Cortex of kidney (tissue), 1 donor: ENCODE data around the gene KDM5B.
"Not testable (repeated sequence)": the region's sequence is repeated elsewhere in the genome, so short reads cannot be mapped to it uniquely, and the experiment has no call there.

ENCODE experiments used
- DNase-seq: peaks from one replicate; lab custom pipeline; 2025; lab: John Stamatoyannopoulos, UW

The KDM5B gene

DNA sequence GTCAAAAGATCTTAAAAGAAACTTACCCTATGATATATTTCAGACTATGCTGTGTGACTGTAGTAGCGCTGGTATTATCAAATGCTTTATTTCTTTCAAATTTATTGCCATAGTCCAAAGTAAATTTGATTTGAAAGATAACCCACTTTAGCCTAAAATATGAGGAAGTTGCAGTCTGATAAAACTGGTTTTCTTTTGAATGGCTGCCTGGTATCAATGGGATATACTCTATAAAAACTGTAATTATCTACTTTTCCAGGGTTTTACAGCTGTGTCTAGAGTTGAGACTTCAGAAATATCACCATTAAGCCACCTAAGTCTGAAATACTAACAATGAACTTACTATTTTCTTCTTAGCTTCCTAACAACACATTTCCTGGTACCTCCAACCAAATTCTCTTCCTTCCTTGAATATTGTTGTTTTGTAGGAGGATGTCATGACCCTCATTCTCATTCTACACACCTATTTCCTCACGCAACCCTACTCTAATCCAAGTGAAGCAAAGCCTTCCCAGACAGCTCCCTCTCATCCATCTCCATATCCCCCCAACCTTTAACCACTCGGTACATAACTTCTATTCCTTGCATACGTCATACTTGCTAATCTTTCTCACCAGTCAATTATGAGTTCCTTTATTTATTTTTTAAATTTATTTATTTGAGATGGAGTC, 17.0 kb downstream of the KDM5B start:
- DNase-seq = no peak

DNA sequence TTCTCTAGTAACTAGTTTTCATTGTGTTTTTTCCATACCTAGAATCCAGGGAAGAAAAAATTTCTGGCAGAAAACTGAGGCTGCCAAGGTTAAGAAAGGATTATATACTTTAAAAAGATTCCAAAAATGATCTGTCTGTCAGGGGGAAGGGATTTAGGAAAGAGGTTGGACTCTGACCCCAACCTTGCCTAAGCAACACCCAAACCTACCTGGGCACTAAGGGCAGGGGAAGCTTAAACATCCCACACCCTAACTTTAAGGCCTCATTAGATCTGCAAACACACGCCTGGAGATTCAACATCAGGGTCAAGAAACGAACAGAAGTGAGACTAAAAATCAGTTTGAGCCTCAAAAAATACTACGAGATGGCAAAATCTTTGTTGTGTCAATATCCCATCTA, 19.4 kb downstream of the KDM5B start:
- DNase-seq = no peak

DNA sequence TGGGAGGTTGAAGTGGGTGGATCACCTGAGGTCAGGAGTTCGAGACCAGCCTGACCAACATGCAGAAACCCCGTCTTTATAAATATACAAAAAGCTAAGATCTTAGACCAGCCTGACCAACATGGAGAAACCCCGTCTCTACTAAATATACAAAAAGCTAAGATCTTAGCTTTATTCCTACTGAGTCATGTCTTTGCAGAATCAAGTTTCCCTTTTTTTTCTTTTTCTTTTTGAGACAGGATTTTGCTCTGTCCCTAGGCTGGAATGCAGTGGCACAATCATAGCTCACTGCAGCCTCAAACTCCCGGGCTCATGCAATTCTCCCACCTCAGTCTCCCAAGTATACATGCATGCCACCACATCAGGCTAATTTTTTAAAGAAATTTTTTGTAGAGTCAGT, 21.4 kb downstream of the KDM5B start:
- DNase-seq = no peak

GRCh38 chr1:202781180-202781579, 27.0 kb downstream of the KDM5B start:
- no peak for DNase-seq

DNA sequence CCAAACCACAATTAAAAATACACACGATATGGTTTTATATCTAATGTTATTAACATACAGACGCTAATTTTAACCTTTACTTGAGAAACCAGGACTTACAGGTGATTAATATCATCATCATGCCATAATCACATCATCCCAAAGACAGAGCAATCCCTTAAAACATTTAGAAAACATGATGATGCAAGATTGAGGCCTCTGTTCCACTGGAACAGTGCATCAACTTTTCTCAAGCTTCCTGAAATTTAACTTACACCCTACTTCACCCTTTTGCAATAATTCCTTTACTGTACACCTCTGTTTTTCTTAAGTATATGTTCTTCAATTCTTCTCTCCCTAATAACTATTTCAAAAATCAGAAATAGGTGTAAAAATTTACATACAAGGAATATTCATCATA, 38.1 kb downstream of the KDM5B start:
- DNase-seq = no peak

GRCh38 chr1:202765721-202766120, 42.5 kb downstream of the KDM5B start:
- DNase-seq = no peak

GRCh38 chr1:202762019-202762418, 46.2 kb downstream of the KDM5B start:
- no peak for DNase-seq

DNA sequence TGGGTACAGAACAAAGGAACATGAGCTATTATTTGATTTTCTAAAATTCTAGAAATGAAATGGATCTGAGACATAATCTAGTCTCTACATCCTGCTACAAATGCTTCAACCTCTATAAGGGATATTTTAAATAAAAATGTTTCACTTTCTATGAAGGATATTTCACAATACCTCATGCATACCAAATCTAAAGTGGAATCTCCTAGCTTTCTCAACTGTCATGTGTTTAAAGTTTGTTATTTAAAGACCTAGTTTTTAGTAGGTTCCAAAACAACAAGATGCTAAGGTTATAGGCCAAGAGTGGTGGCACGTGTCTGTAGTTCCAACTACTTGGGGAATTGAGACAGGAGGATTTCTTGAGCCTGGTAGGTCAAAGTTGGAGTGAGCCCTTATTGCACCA, 47.6 kb downstream of the KDM5B start:
- DNase-seq = no peak

GRCh38 chr1:202756391-202756790, 51.8 kb downstream of the KDM5B start:
- DNase-seq = no peak

GRCh38 chr1:202754293-202754692, 53.9 kb downstream of the KDM5B start:
- no peak for DNase-seq

GRCh38 chr1:202752774-202753173, 55.4 kb downstream of the KDM5B start:
- DNase-seq = no peak

DNA sequence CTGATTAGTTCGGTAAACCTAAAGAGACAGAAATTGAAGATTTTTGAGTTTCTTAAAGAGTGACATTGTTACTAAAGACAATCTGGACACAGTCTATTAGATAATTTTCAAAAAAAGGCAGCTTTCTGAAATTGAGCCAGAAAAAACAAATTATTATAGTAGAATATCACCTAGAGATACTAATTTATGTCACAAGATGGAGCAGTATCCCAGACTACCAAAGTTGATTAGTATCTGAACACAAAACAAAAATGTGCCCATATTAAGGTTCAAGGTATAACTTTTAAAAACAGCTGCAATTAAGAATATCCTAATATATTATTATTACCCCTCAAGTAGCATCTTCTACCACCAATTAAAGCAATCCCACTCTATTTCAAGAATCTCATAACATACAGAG, 57.5 kb downstream of the KDM5B start:
- no peak for DNase-seq

- DNase-seq = no peak
Measured at GRCh38 chr1:202750024-202750423, 58.2 kb downstream of the KDM5B start.

DNA sequence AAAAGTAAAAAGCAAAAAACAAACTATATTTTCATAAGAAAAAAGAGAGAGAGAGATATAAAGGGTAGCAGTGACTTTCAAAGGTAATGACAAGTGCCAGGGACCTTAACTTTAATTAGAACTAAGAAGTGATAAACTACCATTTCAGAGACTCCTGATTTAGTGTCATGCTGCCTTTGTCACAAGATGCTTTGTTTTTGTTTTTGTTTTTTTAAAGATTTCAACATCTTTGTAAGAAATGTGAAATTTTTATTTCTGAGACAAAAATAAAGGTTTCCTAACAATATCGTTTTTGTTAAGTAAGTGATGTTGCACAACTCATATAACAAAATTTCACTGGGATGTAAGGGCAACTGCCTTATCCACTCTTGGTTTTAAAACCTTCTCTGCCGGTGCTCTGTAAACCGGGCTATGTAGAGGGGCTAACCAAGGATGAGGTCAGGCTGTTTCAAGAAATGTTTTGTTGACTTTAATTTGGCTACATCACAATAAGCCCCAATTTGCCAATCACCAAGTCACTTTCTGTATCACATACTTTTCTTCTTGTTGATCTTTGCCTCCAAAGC, 62.8 kb downstream of the KDM5B start:
- DNase-seq = no peak

DNA sequence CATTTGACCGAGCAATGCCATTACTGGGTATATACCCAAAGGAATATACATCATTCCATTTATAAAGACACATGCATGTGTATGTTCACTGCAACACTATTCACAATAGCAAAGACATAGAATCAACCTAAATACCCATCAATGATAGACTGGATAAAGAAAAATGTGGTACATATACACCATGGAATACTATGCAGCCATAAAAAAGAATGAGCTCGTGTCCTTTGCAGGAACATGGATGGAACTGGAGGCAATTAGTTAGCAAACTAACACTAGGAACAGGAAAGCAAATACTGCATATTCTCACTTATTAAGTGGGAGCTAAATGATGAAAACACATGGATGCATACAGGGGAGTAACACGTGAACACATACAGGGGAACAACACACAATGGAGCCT, 63.5 kb downstream of the KDM5B start:
- DNase-seq = not testable (repeated sequence)

DNA sequence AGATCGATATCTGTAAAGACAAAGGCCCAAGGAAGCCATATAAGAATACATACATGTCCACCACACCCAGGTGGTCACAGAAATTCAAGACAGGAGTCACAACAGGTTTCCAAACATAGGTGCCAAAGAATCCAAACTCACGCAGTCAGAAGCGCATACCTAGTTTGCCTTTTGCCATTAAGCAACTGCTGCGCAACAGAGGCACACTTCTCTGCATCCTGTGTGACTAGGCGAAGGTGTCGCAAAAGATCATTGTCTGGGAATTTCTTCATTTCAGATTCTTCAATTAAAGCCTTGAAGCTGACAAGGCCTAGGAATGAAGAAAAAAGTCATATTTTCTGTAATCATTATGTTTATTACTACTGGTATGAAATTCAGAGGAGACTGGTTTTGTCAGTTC, 65.7 kb downstream of the KDM5B start:
- no peak for DNase-seq

DNA sequence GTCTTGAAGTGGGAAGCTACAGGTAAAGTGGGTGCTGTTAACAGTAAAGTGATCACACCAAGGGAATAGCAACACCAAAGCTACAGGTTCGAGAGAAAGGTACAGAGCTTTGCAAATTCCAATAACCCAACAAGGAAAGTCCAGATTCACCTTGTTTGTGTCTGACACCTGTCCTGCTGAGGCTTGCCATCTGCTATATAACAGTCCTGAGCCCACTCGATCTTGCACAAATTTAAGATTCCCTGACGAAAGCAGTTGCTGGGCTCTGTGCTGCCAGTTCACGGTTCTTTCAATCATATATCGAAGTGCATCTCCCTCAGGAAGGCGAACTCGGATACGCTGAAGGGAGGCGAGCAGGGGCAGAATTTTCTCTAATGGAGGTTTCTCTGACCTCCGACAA, 75.0 kb downstream of the KDM5B start:
- DNase-seq = no peak

DNA sequence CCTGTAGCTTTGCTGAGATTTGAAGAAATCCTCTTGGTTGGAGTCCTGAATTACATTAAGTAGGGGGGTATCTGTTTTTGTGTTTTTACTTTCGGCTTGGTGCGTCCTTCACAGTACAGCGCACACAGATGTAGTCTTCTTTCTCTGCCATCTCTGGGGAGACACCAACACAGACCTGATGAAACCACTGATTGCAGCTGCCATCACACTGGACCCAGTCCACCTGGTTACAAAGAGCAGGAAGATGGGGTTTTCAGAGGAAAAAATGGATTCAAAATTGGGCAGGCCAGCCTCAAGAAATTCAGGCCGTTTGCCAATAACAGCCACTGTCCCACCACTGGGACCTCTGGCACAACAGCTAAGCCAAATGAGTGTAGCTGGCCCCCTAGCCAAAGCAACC, 79.3 kb downstream of the KDM5B start:
- DNase-seq = no peak

GRCh38 chr1:202725526-202725925, 82.7 kb downstream of the KDM5B start:
- no peak for DNase-seq

DNA sequence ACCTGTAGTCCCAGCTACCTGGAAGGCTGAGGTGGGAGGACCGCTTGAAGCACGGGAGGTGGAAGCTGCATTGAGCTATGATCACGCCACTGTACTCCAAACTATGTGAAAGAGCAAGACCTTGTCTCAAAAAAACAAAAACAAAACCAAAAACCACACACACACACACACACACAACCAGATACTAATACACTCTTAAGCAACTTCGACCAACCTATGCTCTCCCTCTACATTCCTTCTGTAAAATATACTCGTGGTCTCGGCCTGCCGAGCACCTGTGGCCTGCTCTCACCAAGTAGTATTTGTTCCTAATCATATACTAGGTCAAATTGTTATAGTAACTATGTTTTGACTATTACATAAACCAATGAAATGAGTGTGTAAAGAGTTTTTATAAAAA, 84.5 kb downstream of the KDM5B start:
- DNase-seq = no peak

DNA sequence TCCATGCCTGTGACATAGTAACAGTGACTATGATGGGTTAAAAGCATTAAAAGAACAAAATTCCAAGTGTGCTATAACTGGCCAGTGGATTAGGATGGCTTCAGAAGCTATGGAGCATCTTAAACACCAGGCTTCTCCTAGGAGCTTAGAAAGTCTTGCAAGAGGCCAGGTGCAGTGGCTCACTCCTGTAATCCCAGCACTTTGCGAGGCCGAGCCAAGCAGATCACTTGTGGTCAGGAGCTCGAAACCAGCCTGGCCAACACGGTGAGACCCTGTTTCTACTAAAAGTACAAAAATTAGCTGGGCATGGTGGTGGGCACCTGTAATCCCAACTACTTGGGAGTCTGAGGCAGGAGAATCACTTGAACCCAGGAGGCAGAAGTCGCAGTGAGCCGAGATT, 85.2 kb downstream of the KDM5B start:
- not testable (repeated sequence) for DNase-seq

DNA sequence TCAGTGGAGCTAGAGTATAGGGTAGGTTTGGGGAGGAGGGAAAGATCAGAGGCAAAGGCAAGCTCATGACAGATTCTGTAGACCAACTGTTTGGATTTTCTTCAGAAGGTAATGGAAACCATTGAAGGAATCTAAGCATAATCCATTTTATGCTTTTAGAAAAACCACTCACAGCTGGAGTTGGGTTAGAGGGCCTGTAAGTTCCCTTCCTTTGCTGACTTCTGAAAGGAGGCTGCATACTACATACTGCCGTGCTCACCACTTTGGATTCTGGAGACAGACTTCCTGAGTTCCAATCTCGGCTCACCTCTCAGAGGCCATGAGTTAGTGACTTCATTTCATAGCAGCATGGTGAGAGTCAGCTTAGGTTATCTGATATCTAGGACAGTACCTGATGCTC, 91.6 kb downstream of the KDM5B start:
- DNase-seq = no peak

GRCh38 chr1:202714202-202714601, 94.0 kb downstream of the KDM5B start:
- DNase-seq = not testable (repeated sequence)

DNA sequence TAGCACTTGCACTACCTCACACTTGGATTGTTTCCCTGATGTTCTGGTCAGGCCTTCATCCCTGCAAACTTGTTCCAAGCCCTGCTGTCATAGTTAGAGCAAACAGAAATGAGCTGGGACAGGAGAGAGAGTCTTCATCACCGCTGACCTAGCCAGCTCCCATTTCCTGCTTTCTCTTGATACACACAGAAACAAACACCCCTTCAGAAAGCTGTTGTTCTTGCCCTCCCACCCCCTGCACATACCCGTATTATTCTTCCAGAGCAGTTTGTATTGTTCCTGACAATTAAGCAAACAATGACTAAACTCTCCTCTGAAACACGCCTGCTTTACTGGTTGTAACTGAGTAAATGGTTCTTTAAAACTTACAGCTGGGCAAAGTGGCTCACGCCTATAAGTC, 95.1 kb downstream of the KDM5B start:
- DNase-seq = no peak
